Measurements from ENCODE around the gene NEUROD4. TPM values are rescaled to one million over a fixed set of nuclear protein-coding genes. Genes with fewer than 3 reads are reported as not detected.

NEUROD4 gene
- polyA plus RNA-seq, 1 experiment, result not detected

- CTCF ChIA-PET, result no interaction called here
These were observed 40.7 kb downstream of the NEUROD4 start for GRCh38 chr12:55060470-55060869.

GRCh38 chr12:55061024-55061423 lies 41.2 kb downstream of the NEUROD4 start:
- DNase-seq (ENCODE audit: low read depth), result no peak
- Histone ChIP-seq H3K36me3 (ENCODE audit: control insufficient read depth, insufficient read depth, low read length) (no peaks in the 10 kb centered on the region), H3K4me3 (ENCODE audit: low read depth, low read length) (no peak overlapping the region), H3K27me3 (ENCODE audit: control insufficient read depth, insufficient read depth, low read length) (no peaks in the 10 kb centered on the region)
- ChIA-PET POLR2A (no interaction called here), CTCF (interaction anchor here (0.7 kb wide), 1 partner anchor 86 kb away, joined by 4 read pairs; no protein-coding TSS in a partner anchor)
- TF ChIP-seq CTCF (IDR thresholded peaks at IDR 0.05; ENCODE audit: insufficient read depth, low read depth, low read length), result no peak

More at GRCh38 chr12:55060470-55060869, 40.7 kb downstream of the NEUROD4 start:
- DNase-seq (ENCODE audit: low read depth), result no peak
- H3K36me3 ChIP-seq (ENCODE audit: control insufficient read depth, insufficient read depth, low read length), result no peaks in the 10 kb centered on the region
- no peak overlapping the region for H3K4me3 ChIP-seq (ENCODE audit: low read depth, low read length)
- no peaks in the 10 kb centered on the region for H3K27me3 ChIP-seq (ENCODE audit: control insufficient read depth, insufficient read depth, low read length)
- POLR2A ChIA-PET, result no interaction called here
- no peak for TF ChIP-seq CTCF (IDR thresholded peaks at IDR 0.05; ENCODE audit: insufficient read depth, low read depth, low read length)

GRCh38 chr12:55063291-55063690 lies 43.5 kb downstream of the NEUROD4 start:
- Histone ChIP-seq H3K27me3 (ENCODE audit: control insufficient read depth, insufficient read depth, low read length) (no peaks in the 10 kb centered on the region), H3K4me3 (ENCODE audit: low read depth, low read length) (no peak overlapping the region), H3K36me3 (ENCODE audit: control insufficient read depth, insufficient read depth, low read length) (no peaks in the 10 kb centered on the region)
- POLR2A ChIA-PET, result no interaction called here
- no peak for DNase-seq (ENCODE audit: low read depth)
- CTCF ChIA-PET, result interaction anchor here (0.6 to 17.3 kb wide), 3 partner anchors 11 to 67 kb away, joined by 3 to 234 read pairs (median 4); no protein-coding TSS in a partner anchor
- TF ChIP-seq CTCF (IDR thresholded peaks at IDR 0.05; ENCODE audit: insufficient read depth, low read depth, low read length), result no peak

- H3K36me3 ChIP-seq (ENCODE audit: control insufficient read depth, insufficient read depth, low read length), result no peaks in the 10 kb centered on the region
- CTCF ChIA-PET, result interaction anchor here (0.8 to 17.3 kb wide), 3 partner anchors 57 to 316 kb away, joined by 3 to 234 read pairs (median 3); no protein-coding TSS in a partner anchor
- no peak for TF ChIP-seq CTCF (IDR thresholded peaks at IDR 0.05; ENCODE audit: insufficient read depth, low read depth, low read length)
- POLR2A ChIA-PET, result interaction anchor here (0.5 kb wide), 1 partner anchor 11 kb away, joined by 3 read pairs; no protein-coding TSS in a partner anchor
- H3K4me3 ChIP-seq (ENCODE audit: low read depth, low read length), result no peak overlapping the region
- no peak for DNase-seq (ENCODE audit: low read depth)
- H3K27me3 ChIP-seq (ENCODE audit: control insufficient read depth, insufficient read depth, low read length), result no peaks in the 10 kb centered on the region
These were observed 45.8 kb downstream of the NEUROD4 start for GRCh38 chr12:55065535-55065934.

- ChIA-PET CTCF (interaction anchor here (0.6 to 17.3 kb wide), 21 partner anchors 9 to 355 kb away, joined by 3 to 234 read pairs (median 5); partner anchors contain the start of gene NEUROD4), POLR2A (no interaction called here)
- no peak overlapping the region for H3K4me3 ChIP-seq (ENCODE audit: low read depth, low read length)
- no peaks in the 10 kb centered on the region for H3K27me3 ChIP-seq (ENCODE audit: control insufficient read depth, insufficient read depth, low read length)
- no peak for DNase-seq (ENCODE audit: low read depth)
- no peak for TF ChIP-seq CTCF (IDR thresholded peaks at IDR 0.05; ENCODE audit: insufficient read depth, low read depth, low read length)
- H3K36me3 ChIP-seq (ENCODE audit: control insufficient read depth, insufficient read depth, low read length), result no peaks in the 10 kb centered on the region
These were observed 47.9 kb downstream of the NEUROD4 start for GRCh38 chr12:55067701-55068100.

All from BJ (cell line).